Measurements from ENCODE around the gene RIBC1. TPM values are rescaled to one million over a fixed set of nuclear protein-coding genes. Genes with fewer than 3 reads are reported as not detected.

RIBC1 gene
- total and polyA plus RNA-seq, 9 of the 15 experiments (the other 6 are each of a cell fraction or from before 2014, with no cell fraction given), result 0.07 to 0.51 (median 0.44) TPM

- in situ Hi-C loops (cut with MboI) (no loop called here), intact Hi-C loops (cut with micrococcal nuclease) (no loop called here)
- no peaks in the 10 kb centered on the region; a peak in 2 of 5 replicates for H3K27me3 ChIP-seq (ENCODE audit: control insufficient read depth in 2 of 2, insufficient read depth in 2 of 2, low read length in 2 of 2)
- no peaks in the 10 kb centered on the region for H3K9me3 ChIP-seq (replicated peaks; ENCODE audit: control insufficient read depth, insufficient read depth, low read depth, low read length)
- 63% methylated on average over 1 of the region's 1 CpG for WGBS (ENCODE audit: insufficient coverage, low coverage, missing lambda C conversion rate)
- no peaks in the 10 kb centered on the region for H3K79me2 ChIP-seq (ENCODE audit: control insufficient read depth, insufficient read depth, low read length)
- H3K4me2 ChIP-seq (ENCODE audit: insufficient read depth, low read length), result no peak overlapping the region
- H3K4me3 ChIP-seq, result no peak overlapping the region
- H3K4me1 ChIP-seq (replicated peaks in 1 of 2; ENCODE audit: control insufficient read depth in 2 of 2, insufficient read depth in 2 of 2, low read length in 2 of 2), result peaks cover 6 to 11% of the 10 kb centered on the region in 2 experiments; a peak in 3 of 5 replicates
- ATAC-seq (no peak), DNase-seq (ENCODE audit: extremely low read depth in 1 of 4, low spot score in 3 of 4) (no peak), FAIRE-seq (no peak)
- no peaks in the 10 kb centered on the region for H4K20me1 ChIP-seq (replicated peaks; ENCODE audit: control insufficient read depth, insufficient read depth, low read length)
- POLR2A ChIA-PET, result no interaction called here
- no peak overlapping the region for H3K27ac ChIP-seq (ENCODE audit: extremely low read depth, low read depth, low read length)
- CTCF ChIA-PET (ENCODE audit: low intra/inter-chr PET ratio), result no interaction called here
- H2AFZ ChIP-seq (ENCODE audit: low read depth, low read length), result no peak overlapping the region
- BruUV-seq (replicated peaks), result no TSS peak
- no peaks in the 10 kb centered on the region for H3K9me1 ChIP-seq (ENCODE audit: control insufficient read depth, insufficient read depth, low read length)
- H3K36me3 ChIP-seq (ENCODE audit: control insufficient read depth, insufficient read depth, low read length), result no peaks in the 10 kb centered on the region
- TF ChIP-seq SMC3 (conservative IDR thresholded peaks at IDR 0.05; ENCODE audit: insufficient read depth, low read depth, low read length) (no peak), NONO (IDR thresholded peaks at IDR 0.05; ENCODE audit: low read depth in 2 of 2, low read length in 1 of 2) (no peak), DIDO1 (tag; IDR thresholded peaks at IDR 0.05; ENCODE audit: low read depth) (no peak)
- no peak overlapping the region for H3K9ac ChIP-seq (ENCODE audit: insufficient read depth in 1 of 2, low read depth in 2 of 2, low read length in 2 of 2)
Observed at GRCh38 chrX:53442322-53442631, 19.6 kb downstream of the RIBC1 start.

- Histone ChIP-seq H3K9me1 (ENCODE audit: control insufficient read depth, insufficient read depth, low read length) (no peaks in the 10 kb centered on the region), H3K4me2 (ENCODE audit: insufficient read depth, low read length) (no peak overlapping the region), H3K27ac (ENCODE audit: extremely low read depth, low read depth, low read length) (no peak overlapping the region), H3K4me1 (replicated peaks in 1 of 2; ENCODE audit: control insufficient read depth in 2 of 2, insufficient read depth in 2 of 2, low read length in 2 of 2) (no peaks in the 10 kb centered on the region), H3K9ac (ENCODE audit: insufficient read depth in 1 of 2, low read depth in 2 of 2, low read length in 2 of 2) (no peak overlapping the region), H3K27me3 (ENCODE audit: control insufficient read depth in 2 of 2, insufficient read depth in 2 of 2, low read length in 2 of 2) (no peaks in the 10 kb centered on the region; a peak in 3 of 5 replicates), H2AFZ (ENCODE audit: low read depth, low read length) (no peak overlapping the region), H3K79me2 (ENCODE audit: control insufficient read depth, insufficient read depth, low read length) (no peaks in the 10 kb centered on the region), H4K20me1 (replicated peaks; ENCODE audit: control insufficient read depth, insufficient read depth, low read length) (no peaks in the 10 kb centered on the region), H3K4me3 (no peak overlapping the region), H3K9me3 (replicated peaks; ENCODE audit: control insufficient read depth, insufficient read depth, low read depth, low read length) (no peaks in the 10 kb centered on the region), H3K36me3 (ENCODE audit: control insufficient read depth, insufficient read depth, low read length) (no peaks in the 10 kb centered on the region)
- ChIA-PET CTCF (ENCODE audit: low intra/inter-chr PET ratio) (interaction anchor here (0.7 to 1.2 kb wide), 6 partner anchors 128 to 445 kb away, joined by 3 to 7 read pairs (median 4); no protein-coding TSS in a partner anchor), POLR2A (interaction anchor here (1.1 kb wide), 1 partner anchor 133 kb away, joined by 4 read pairs; no protein-coding TSS in a partner anchor)
- in situ Hi-C loops (cut with MboI), result loop anchor here (5.0 kb wide), 1 partner anchor 129 kb away; no protein-coding TSS in a partner anchor
- FAIRE-seq, result peak; percentile 92
- ATAC-seq, result peak; percentile 96
- no TSS peak for BruUV-seq (replicated peaks)
- intact Hi-C loops (cut with micrococcal nuclease), result loop anchor here (1.0 kb wide), 1 partner anchor 129 kb away; no protein-coding TSS in a partner anchor
- 0% methylated on average over 6 of the region's 6 CpGs for WGBS (ENCODE audit: insufficient coverage, low coverage, missing lambda C conversion rate)
- peak; percentile 47 to 68 (median 48) for DNase-seq (ENCODE audit: extremely low read depth in 1 of 4, low spot score in 3 of 4)
- TF ChIP-seq PKNOX1 (IDR thresholded peaks at IDR 0.05) (peak; percentile 31; the same call in 1 of the 2 replicates), RAD21 (CRISPR knock-in tag; conservative IDR thresholded peaks at IDR 0.05 in 1 of 2, IDR thresholded peaks at IDR 0.05 in 1 of 2) (peak; percentile 13 to 76; a peak in 2 of 4 replicates), SMC3 (conservative IDR thresholded peaks at IDR 0.05; ENCODE audit: insufficient read depth, low read depth, low read length) (peak; percentile 47), GATAD2B (IDR thresholded peaks at IDR 0.05; ENCODE audit: borderline replicate concordance) (no peak)
- TF ChIP-seq, protein P1, sequence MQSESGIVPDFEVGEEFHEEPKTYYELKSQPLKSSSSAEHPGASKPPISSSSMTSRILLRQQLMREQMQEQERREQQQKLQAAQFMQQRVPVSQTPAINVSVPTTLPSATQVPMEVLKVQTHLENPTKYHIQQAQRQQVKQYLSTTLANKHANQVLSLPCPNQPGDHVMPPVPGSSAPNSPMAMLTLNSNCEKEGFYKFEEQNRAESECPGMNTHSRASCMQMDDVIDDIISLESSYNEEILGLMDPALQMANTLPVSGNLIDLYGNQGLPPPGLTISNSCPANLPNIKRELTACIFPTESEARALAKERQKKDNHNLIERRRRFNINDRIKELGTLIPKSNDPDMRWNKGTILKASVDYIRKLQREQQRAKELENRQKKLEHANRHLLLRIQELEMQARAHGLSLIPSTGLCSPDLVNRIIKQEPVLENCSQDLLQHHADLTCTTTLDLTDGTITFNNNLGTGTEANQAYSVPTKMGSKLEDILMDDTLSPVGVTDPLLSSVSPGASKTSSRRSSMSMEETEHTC (IDR thresholded peaks at IDR 0.05), result no peak
- TF ChIP-seq, protein P2, sequence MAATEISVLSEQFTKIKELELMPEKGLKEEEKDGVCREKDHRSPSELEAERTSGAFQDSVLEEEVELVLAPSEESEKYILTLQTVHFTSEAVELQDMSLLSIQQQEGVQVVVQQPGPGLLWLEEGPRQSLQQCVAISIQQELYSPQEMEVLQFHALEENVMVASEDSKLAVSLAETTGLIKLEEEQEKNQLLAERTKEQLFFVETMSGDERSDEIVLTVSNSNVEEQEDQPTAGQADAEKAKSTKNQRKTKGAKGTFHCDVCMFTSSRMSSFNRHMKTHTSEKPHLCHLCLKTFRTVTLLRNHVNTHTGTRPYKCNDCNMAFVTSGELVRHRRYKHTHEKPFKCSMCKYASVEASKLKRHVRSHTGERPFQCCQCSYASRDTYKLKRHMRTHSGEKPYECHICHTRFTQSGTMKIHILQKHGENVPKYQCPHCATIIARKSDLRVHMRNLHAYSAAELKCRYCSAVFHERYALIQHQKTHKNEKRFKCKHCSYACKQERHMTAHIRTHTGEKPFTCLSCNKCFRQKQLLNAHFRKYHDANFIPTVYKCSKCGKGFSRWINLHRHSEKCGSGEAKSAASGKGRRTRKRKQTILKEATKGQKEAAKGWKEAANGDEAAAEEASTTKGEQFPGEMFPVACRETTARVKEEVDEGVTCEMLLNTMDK (IDR thresholded peaks at IDR 0.05; ENCODE audit: borderline replicate concordance, insufficient read depth, low read depth, low read length, poor library complexity, severe bottlenecking), result peak; percentile 34
Observed at GRCh38 chrX:53445977-53446376, 23.3 kb downstream of the RIBC1 start.
